HG02943 (cell line): ENCODE data around the gene TEKT3.

Experiments
- ATAC-seq: cut with Tn5 transposase; IDR thresholded peaks from one replicate; pipeline ENCODE4 v1.9.1; 2021; ENCODE audit warnings: mild to moderate bottlenecking, low read depth, moderate library complexity; ENCODE audit not compliant: unreplicated experiment

Gene TEKT3

GRCh38 chr17:15351478-15351840 lies 10.1 kb upstream of the TEKT3 start:
- no peak for ATAC-seq

GRCh38 chr17:15350777-15351477 lies 9.5 kb upstream of the TEKT3 start:
- ATAC-seq: no peak

- no peak for ATAC-seq
Measured at GRCh38 chr17:15349119-15349518, 7.7 kb upstream of the TEKT3 start.

- no peak for ATAC-seq
Measured at GRCh38 chr17:15348021-15348420, 6.6 kb upstream of the TEKT3 start.

GRCh38 chr17:15346066-15346595 lies 4.7 kb upstream of the TEKT3 start:
- ATAC-seq: no peak

GRCh38 chr17:15343749-15344148 lies 2.4 kb upstream of the TEKT3 start:
- no peak for ATAC-seq

- ATAC-seq: no peak
Measured at GRCh38 chr17:15342460-15342859, 1.1 kb upstream of the TEKT3 start.

- no peak for ATAC-seq
Measured at GRCh38 chr17:15341966-15342365, 569 bp upstream of the TEKT3 start.

- ATAC-seq: no peak
Measured at GRCh38 chr17:15340966-15341365, 431 bp downstream of the TEKT3 start.

- no peak for ATAC-seq
Measured at GRCh38 chr17:15335446-15335845, 6.0 kb downstream of the TEKT3 start.

- ATAC-seq: no peak
Measured at GRCh38 chr17:15334266-15334665, 7.1 kb downstream of the TEKT3 start.

- ATAC-seq: no peak
Measured at GRCh38 chr17:15332338-15332737, 9.1 kb downstream of the TEKT3 start.

GRCh38 chr17:15323131-15323530 lies 18.3 kb downstream of the TEKT3 start:
- ATAC-seq: no peak

GRCh38 chr17:15321556-15322251 lies 19.7 kb downstream of the TEKT3 start:
- ATAC-seq: no peak

GRCh38 chr17:15319452-15320010 lies 21.9 kb downstream of the TEKT3 start:
- no peak for ATAC-seq

- ATAC-seq: no peak
Measured at GRCh38 chr17:15311996-15312395, 29.4 kb downstream of the TEKT3 start.

GRCh38 chr17:15309793-15310192 lies 31.6 kb downstream of the TEKT3 start:
- no peak for ATAC-seq

- ATAC-seq: no peak
Measured at GRCh38 chr17:15309236-15309635, 32.2 kb downstream of the TEKT3 start.

- no peak for ATAC-seq
Measured at GRCh38 chr17:15308758-15309157, 32.6 kb downstream of the TEKT3 start.

- no peak for ATAC-seq
Measured at GRCh38 chr17:15307710-15308111, 33.7 kb downstream of the TEKT3 start.

- no peak for ATAC-seq
Measured at GRCh38 chr17:15303851-15304250, 37.5 kb downstream of the TEKT3 start.

- no peak for ATAC-seq
Measured at GRCh38 chr17:15303268-15303667, 38.1 kb downstream of the TEKT3 start.
